HepG2 (cell line): ENCODE results near the gene SBSN. TPM values are rescaled to one million over a fixed set of nuclear protein-coding genes. Genes with fewer than 3 reads are reported as not detected.

Experiments
- ATF3 ChIP-seq: sonication (generic); formaldehyde crosslinking; IDR thresholded peaks from 2 replicates; pipeline ENCODE4 v1.4.0; 2020; ENCODE audit warnings: missing genetic modification reagents
- EEA1 ChIP-seq: sonication (generic); formaldehyde crosslinking; IDR thresholded peaks from 2 replicates; pipeline ENCODE4 v1.5.1; 2020; ENCODE audit warnings: mild to moderate bottlenecking, missing genetic modification reagents, borderline replicate concordance
- GTF3A ChIP-seq: sonication (generic); formaldehyde crosslinking; conservative IDR thresholded peaks from 2 replicates; pipeline ENCODE4 v1.4.0; 2020; ENCODE audit warnings: mild to moderate bottlenecking, missing genetic modification reagents
- HIC2 ChIP-seq: sonication (generic); formaldehyde crosslinking; IDR thresholded peaks from 2 replicates; pipeline ENCODE4 v1.9.0; 2022; ENCODE audit warnings: low read depth, missing genetic modification reagents
- KDM5A ChIP-seq: fragments of 200-600 bp; sonication (generic); IDR thresholded peaks from 2 replicates; pipeline ENCODE4 v1.7.0; 2018; ENCODE audit warnings: antibody characterized with exemption, mild to moderate bottlenecking, low read length, borderline replicate concordance
- MLX ChIP-seq: IDR thresholded peaks from 2 replicates; pipeline ENCODE4 v1.6.1; 2016
- NCOR1 ChIP-seq: fragments of 200-600 bp; sonication (generic); IDR thresholded peaks from 2 replicates; pipeline ENCODE4 v1.7.0; 2017; ENCODE audit warnings: antibody characterized with exemption, low read length, borderline replicate concordance
- PCBP1 ChIP-seq: fragments of 200-400 bp; formaldehyde crosslinking; IDR thresholded peaks from 2 replicates; pipeline ENCODE4 v1.6.1; 2017; ENCODE audit warnings: mild to moderate bottlenecking, low read depth, low read length, borderline replicate concordance
- RBFOX2 ChIP-seq: fragments of 200-400 bp; formaldehyde crosslinking; IDR thresholded peaks from 2 replicates; pipeline ENCODE4 v1.6.1; 2017; ENCODE audit warnings: low read depth, mild to moderate bottlenecking, low read length
- RCOR2 ChIP-seq: IDR thresholded peaks from 2 replicates; pipeline ENCODE4 v1.6.1; 2016; ENCODE audit warnings: missing biosample characterization, missing genetic modification reagents
- SMAD9 ChIP-seq: sonication (generic); formaldehyde crosslinking; IDR thresholded peaks from 2 replicates; pipeline ENCODE4 v1.5.1; 2020; ENCODE audit warnings: mild to moderate bottlenecking, missing genetic modification reagents
- SP5 ChIP-seq: IDR thresholded peaks from 2 replicates; pipeline ENCODE4 v1.6.1; 2016; ENCODE audit warnings: low read depth, borderline replicate concordance
- STAT5B ChIP-seq: sonication (generic); formaldehyde crosslinking; IDR thresholded peaks from 2 replicates; pipeline ENCODE4 v1.4.0; 2020; ENCODE audit warnings: missing genetic modification reagents
- ZBTB38 ChIP-seq: sonication (generic); formaldehyde crosslinking; IDR thresholded peaks from 2 replicates; pipeline ENCODE4 v1.5.1; 2020; ENCODE audit warnings: mild to moderate bottlenecking, missing genetic modification reagents
- ZKSCAN8 ChIP-seq: IDR thresholded peaks from 2 replicates; pipeline ENCODE4 v1.6.1; 2016; ENCODE audit warnings: borderline replicate concordance, missing genetic modification reagents, missing compliant biosample characterization
- ZNF441 ChIP-seq: sonication (generic); formaldehyde crosslinking; IDR thresholded peaks from 2 replicates; pipeline ENCODE4 v1.7.0; 2021; ENCODE audit warnings: missing genetic modification reagents, borderline replicate concordance
- ZNF570 ChIP-seq: sonication (generic); formaldehyde crosslinking; IDR thresholded peaks from 2 replicates; pipeline ENCODE4 v1.4.0; 2020; ENCODE audit warnings: mild to moderate bottlenecking, missing genetic modification reagents, borderline replicate concordance
- ZNF598 ChIP-seq: sonication (generic); formaldehyde crosslinking; IDR thresholded peaks from 2 replicates; pipeline ENCODE4 v1.5.1; 2020; ENCODE audit warnings: mild to moderate bottlenecking, missing genetic modification reagents, borderline replicate concordance
- ZNF678 ChIP-seq: sonication (generic); formaldehyde crosslinking; IDR thresholded peaks from 2 replicates; pipeline ENCODE4 v1.4.0; 2020; ENCODE audit warnings: mild to moderate bottlenecking, missing genetic modification reagents
- ZNF7 ChIP-seq: IDR thresholded peaks from 2 replicates; pipeline ENCODE4 v1.6.1; 2016; ENCODE audit warnings: missing biosample characterization, missing genetic modification reagents
- ZNF75D ChIP-seq: sonication (generic); formaldehyde crosslinking; IDR thresholded peaks from 2 replicates; pipeline ENCODE4 v1.8.1; 2023; ENCODE audit warnings: missing genetic modification reagents, mild to moderate bottlenecking, borderline replicate concordance
- ZNF792 ChIP-seq: IDR thresholded peaks from 2 replicates; pipeline ENCODE4 v1.6.1; 2016
- ZNF800 ChIP-seq: sonication (generic); formaldehyde crosslinking; IDR thresholded peaks from 2 replicates; pipeline ENCODE4 v1.4.0; 2020; ENCODE audit warnings: missing genetic modification reagents
- polyA plus RNA-seq, 8 experiments: library from polyadenylated mRNA; depleted of rRNA in 3 of 8; stranded (reverse) in 7 of 8; unstranded in 1 of 8; fragments of >200 nt; fragmentation: Illumina TruSeq in 4 of 8; extraction: Trizol in 4 of 8; gene quantifications; 2 replicates each; pipeline versions ENCODE4 v1.2.1 to v1.2.3, GENCODE V29; 2011 to 2016; ENCODE audit warnings: low read depth in 4 of 8, missing spikeins in 1 of 8, mixed read lengths in 1 of 8; ENCODE audit not compliant: insufficient read depth in 1 of 8
- total RNA-seq, 5 experiments: library from RNA; depleted of rRNA; stranded (reverse); fragments of >200 nt; fragmentation: Illumina TruSeq; extraction: Trizol; gene quantifications; 2 replicates each; pipeline ENCODE4 v1.2.3, GENCODE V29; 2016; ENCODE audit warnings: low read depth in 1 of 5

The SBSN gene
- total and polyA plus RNA-seq, 2 of the 13 experiments (the other 11 are each of a cell fraction or from before 2014, with no cell fraction given), result not detected

- TF ChIP-seq ZNF598 (CRISPR knock-in tag) (0 out of 2 replicates have a peak, but pooled peaks have one; percentile 34), PCBP1 (no peak), SMAD9 (CRISPR knock-in tag) (no peak), ZNF7 (CRISPR knock-in tag) (no peak), STAT5B (CRISPR knock-in tag) (no peak), ZNF792 (CRISPR knock-in tag) (peak; percentile 39; the same call in 1 of the 2 replicates), ZNF75D (CRISPR knock-in tag) (no peak), MLX (CRISPR knock-in tag) (0 out of 2 replicates have a peak, but pooled peaks have one; percentile 25), ZKSCAN8 (CRISPR knock-in tag) (no peak), RBFOX2 (no peak), RCOR2 (no peak), EEA1 (CRISPR knock-in tag) (no peak), ZNF678 (CRISPR knock-in tag) (no peak), ATF3 (CRISPR knock-in tag) (peak; percentile 42; the same call in 1 of the 2 replicates), NCOR1 (no peak), ZNF570 (CRISPR knock-in tag) (no peak), ZNF441 (CRISPR knock-in tag) (no peak), ZNF800 (CRISPR knock-in tag) (0 out of 2 replicates have a peak, but pooled peaks have one; percentile 32), SP5 (0 out of 2 replicates have a peak, but pooled peaks have one; percentile 19), HIC2 (no peak), ZBTB38 (no peak), GTF3A (CRISPR knock-in tag) (peak; percentile 57; the same call in 1 of the 2 replicates), KDM5A (no peak; the same call in 1 of the 2 replicates)
These were observed 18.1 kb downstream of the SBSN start (continued) for GRCh38 chr19:35509861-35510625.
